HEK293 (cell line): ENCODE measurements around the gene TSPAN9.
A peak's percentile ranks its signal among the peaks of the same experiment; 100 is the strongest.

ENCODE experiments used
- CTCF ChIA-PET: fragments of 350-600 bp; formaldehyde crosslinking; extraction: SDS; loops from one replicate; lab custom pipeline; 2021; ENCODE audit warnings: antibody characterized with exemption; lab: Yijun Ruan, JAX
- POLR2A ChIA-PET: fragments of 300-600 bp; formaldehyde crosslinking; extraction: SDS; loops from one replicate; lab custom pipeline; 2020; ENCODE audit warnings: antibody characterized with exemption, inconsistent platforms; lab: Yijun Ruan, JAX
- H3K27ac ChIP-seq: fragments of 200-500 bp; sonication (Bioruptor generic); 2 replicates; pipeline ENCODE4 v1.5.1; 2014; ENCODE audit warnings: low read depth, low read length, control low read depth, inconsistent platforms; ENCODE audit errors: extremely low read depth
- H3K36me3 ChIP-seq, 2 experiments: fragments of 200-500 bp in 1 of 2; sonication (Bioruptor generic) in 1 of 2; 1 replicate in 1 of 2; 2 replicates in 1 of 2; pipeline ENCODE4 v1.5.1; 2014 to 2017; ENCODE audit warnings: inconsistent platforms in 2 of 2, low read length in 2 of 2; ENCODE audit not compliant: control insufficient read depth in 2 of 2, insufficient read depth in 1 of 2
- H3K4me1 ChIP-seq: fragments of 200-500 bp; sonication (Bioruptor generic); 2 replicates; pipeline ENCODE4 v1.5.1; 2014; ENCODE audit warnings: mild to moderate bottlenecking, low read length, inconsistent platforms; ENCODE audit not compliant: control insufficient read depth, insufficient read depth
- H3K4me3 ChIP-seq: 2 replicates; pipeline ENCODE4 v1.5.1; 2011; ENCODE audit warnings: low read depth, mild to moderate bottlenecking, control low read depth, low read length, moderate library complexity
- H3K9me3 ChIP-seq: fragments of 200-500 bp; sonication (Bioruptor generic); 2 replicates; pipeline ENCODE4 v1.5.1; 2014; ENCODE audit warnings: low read depth, low read length, inconsistent platforms; ENCODE audit not compliant: control insufficient read depth, insufficient read depth
- CTCF ChIP-seq: fragments of 450-650 bp; formaldehyde crosslinking; IDR thresholded peaks from 2 replicates; pipeline ENCODE4 v1.5.1; 2016; ENCODE audit warnings: missing biosample characterization, missing genetic modification characterization
- HOXC10 ChIP-seq: sonication (generic); formaldehyde crosslinking; IDR thresholded peaks from 2 replicates; pipeline ENCODE4 v1.8.1; 2023; ENCODE audit warnings: mild to moderate bottlenecking, missing genetic modification reagents
- KLF7 ChIP-seq: fragments of 450-650 bp; formaldehyde crosslinking; IDR thresholded peaks from 2 replicates; pipeline ENCODE4 v1.5.1; 2016; ENCODE audit warnings: missing biosample characterization, missing genetic modification characterization, borderline replicate concordance
- REPIN1 ChIP-seq: fragments of 450-650 bp; formaldehyde crosslinking; IDR thresholded peaks from 2 replicates; pipeline ENCODE4 v1.5.1; 2017; ENCODE audit warnings: missing biosample characterization, missing genetic modification characterization, low read depth
- SCRT2 ChIP-seq: fragments of 450-650 bp; formaldehyde crosslinking; IDR thresholded peaks from 2 replicates; pipeline ENCODE4 v1.5.1; 2016; ENCODE audit warnings: missing biosample characterization, missing genetic modification characterization
- SETDB1 ChIP-seq: IDR thresholded peaks from one replicate; pipeline ENCODE4 v1.6.1; 2017; ENCODE audit warnings: mild to moderate bottlenecking, low read length, moderate library complexity, mixed read lengths; ENCODE audit not compliant: insufficient read length
- WT1 ChIP-seq: fragments of 450-650 bp; formaldehyde crosslinking; IDR thresholded peaks from 2 replicates; pipeline ENCODE4 v1.5.1; 2016; ENCODE audit warnings: missing biosample characterization, missing genetic modification characterization
- ZBTB1 ChIP-seq: fragments of 450-650 bp; formaldehyde crosslinking; IDR thresholded peaks from 2 replicates; pipeline ENCODE4 v1.5.1; 2016; ENCODE audit warnings: missing biosample characterization, missing genetic modification characterization
- ZBTB20 ChIP-seq: fragments of 450-650 bp; formaldehyde crosslinking; IDR thresholded peaks from 2 replicates; pipeline ENCODE4 v1.5.1; 2016; ENCODE audit warnings: missing biosample characterization, missing genetic modification characterization
- ZIC2 ChIP-seq: fragments of 450-650 bp; formaldehyde crosslinking; IDR thresholded peaks from 2 replicates; pipeline ENCODE4 v1.5.1; 2016; ENCODE audit warnings: missing biosample characterization, missing genetic modification characterization
- ZNF112 ChIP-seq: fragments of 450-650 bp; formaldehyde crosslinking; IDR thresholded peaks from 2 replicates; pipeline ENCODE4 v1.5.0; 2017; ENCODE audit warnings: missing biosample characterization, missing genetic modification characterization
- ZNF214 ChIP-seq: fragments of 450-650 bp; formaldehyde crosslinking; IDR thresholded peaks from 2 replicates; pipeline ENCODE4 v1.5.1; 2017; ENCODE audit warnings: missing biosample characterization, mild to moderate bottlenecking, missing genetic modification characterization, borderline replicate concordance
- ZNF302 ChIP-seq: fragments of 450-650 bp; formaldehyde crosslinking; IDR thresholded peaks from 2 replicates; pipeline ENCODE4 v1.5.1; 2016; ENCODE audit warnings: missing biosample characterization, missing genetic modification characterization, low read depth
- ZNF426 ChIP-seq: fragments of 450-650 bp; formaldehyde crosslinking; IDR thresholded peaks from 2 replicates; pipeline ENCODE4 v1.5.1; 2017; ENCODE audit warnings: missing biosample characterization, missing genetic modification characterization, mild to moderate bottlenecking, inconsistent platforms, moderate library complexity
- ZNF530 ChIP-seq: fragments of 450-650 bp; formaldehyde crosslinking; IDR thresholded peaks from 2 replicates; pipeline ENCODE4 v1.5.1; 2016; ENCODE audit warnings: low read depth, missing biosample characterization, missing genetic modification characterization
- ZNF548 ChIP-seq: fragments of 450-650 bp; formaldehyde crosslinking; IDR thresholded peaks from 2 replicates; pipeline ENCODE4 v1.5.1; 2016; ENCODE audit warnings: missing biosample characterization, missing genetic modification characterization
- ZNF623 ChIP-seq: fragments of 450-650 bp; formaldehyde crosslinking; IDR thresholded peaks from 2 replicates; pipeline ENCODE4 v1.5.1; 2016; ENCODE audit warnings: missing biosample characterization, missing genetic modification characterization
- ZNF701 ChIP-seq: fragments of 450-650 bp; formaldehyde crosslinking; IDR thresholded peaks from 2 replicates; pipeline ENCODE4 v1.5.1; 2016; ENCODE audit warnings: missing biosample characterization, missing genetic modification characterization
- TF ChIP-seq, protein P1 (sequence below): fragments of 450-650 bp; formaldehyde crosslinking; IDR thresholded peaks from 2 replicates; pipeline ENCODE4 v1.5.1; 2016; ENCODE audit warnings: missing biosample characterization, missing genetic modification characterization

The TSPAN9 gene

GRCh38 chr12:3227076-3227975 is 150.1 kb downstream of the TSPAN9 start:
- TF ChIP-seq ZBTB1 (tag by site-specific recombination): no peak
- no peak for TF ChIP-seq HOXC10 (CRISPR knock-in tag)
- TF ChIP-seq ZNF548: no peak
- no peak for TF ChIP-seq ZNF701 (tag by site-specific recombination)
- TF ChIP-seq ZNF623: no peak
- no peak for TF ChIP-seq CTCF
- no peak for TF ChIP-seq KLF7
- TF ChIP-seq SCRT2 (tag by site-specific recombination): peak; percentile 40
- no peak overlapping the region for H3K4me3 ChIP-seq
- ChIA-PET CTCF (interaction anchor here (0.6 to 1.4 kb wide), 2 partner anchors 48 to 866 kb away, joined by 4 read pairs; no protein-coding TSS in a partner anchor), POLR2A (no interaction called here)
- no peaks in the 10 kb centered on the region for H3K36me3 ChIP-seq
- no peak overlapping the region for H3K27ac ChIP-seq
- no peaks in the 10 kb centered on the region for H3K4me1 ChIP-seq
- no peaks in the 10 kb centered on the region for H3K9me3 ChIP-seq

GRCh38 chr12:3228552-3228951 is 151.4 kb downstream of the TSPAN9 start:
- Histone ChIP-seq H3K4me1 (0 out of 2 replicates have a peak, but pooled peaks cover 1% of the 10 kb centered on the region), H3K27ac (no peak overlapping the region)
- CTCF ChIA-PET: no interaction called here

DNA sequence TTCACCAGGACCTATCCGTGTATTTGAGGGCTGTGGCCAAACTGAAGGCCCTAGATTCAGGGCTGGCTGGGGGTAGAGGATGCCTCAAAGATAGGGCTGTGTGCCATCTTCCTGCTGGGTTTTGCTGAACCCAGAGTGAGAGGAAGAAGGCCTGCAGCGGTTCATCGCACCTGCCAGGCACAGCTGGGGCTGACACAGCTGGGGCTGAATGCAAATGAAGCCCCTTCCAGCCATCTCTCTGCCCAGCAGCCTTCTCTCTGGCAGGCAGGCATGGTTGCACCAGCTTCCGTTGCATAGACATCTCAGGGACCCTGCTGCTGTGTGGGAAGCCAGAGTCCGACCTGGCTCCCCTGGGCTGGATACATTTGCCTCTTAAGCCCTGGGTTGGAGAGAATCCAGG is 152.4 kb downstream of the TSPAN9 start:
- TF ChIP-seq WT1 (no peak), ZNF112 (tag by site-specific recombination) (no peak), ZIC2 (peak; percentile 61), ZBTB20 (tag by site-specific recombination) (no peak)
- TF ChIP-seq, protein P1, sequence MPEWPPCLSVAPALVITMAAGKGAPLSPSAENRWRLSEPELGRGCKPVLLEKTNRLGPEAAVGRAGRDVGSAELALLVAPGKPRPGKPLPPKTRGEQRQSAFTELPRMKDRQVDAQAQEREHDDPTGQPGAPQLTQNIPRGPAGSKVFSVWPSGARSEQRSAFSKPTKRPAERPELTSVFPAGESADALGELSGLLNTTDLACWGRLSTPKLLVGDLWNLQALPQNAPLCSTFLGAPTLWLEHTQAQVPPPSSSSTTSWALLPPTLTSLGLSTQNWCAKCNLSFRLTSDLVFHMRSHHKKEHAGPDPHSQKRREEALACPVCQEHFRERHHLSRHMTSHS (tag by site-specific recombination): no peak
- CTCF ChIA-PET: no interaction called here
- Histone ChIP-seq H3K27ac (no peak overlapping the region), H3K9me3 (no peaks in the 10 kb centered on the region), H3K4me3 (no peak overlapping the region), H3K36me3 (no peaks in the 10 kb centered on the region), H3K4me1 (0 out of 2 replicates have a peak, but pooled peaks cover 6% of the 10 kb centered on the region)
- POLR2A ChIA-PET: no interaction called here

More at GRCh38 chr12:3228552-3228951, 151.4 kb downstream of the TSPAN9 start:
- Histone ChIP-seq H3K4me3 (no peak overlapping the region), H3K36me3 (no peaks in the 10 kb centered on the region)
- TF ChIP-seq ZNF302 (tag by site-specific recombination): no peak
- no peak for TF ChIP-seq ZNF530
- no peak for TF ChIP-seq ZNF426 (tag by site-specific recombination)
- TF ChIP-seq REPIN1 (tag by site-specific recombination): no peak
- peak; percentile 65 for TF ChIP-seq SETDB1
- no peak for TF ChIP-seq ZNF214 (tag by site-specific recombination)
- no peak for TF ChIP-seq KLF7
- TF ChIP-seq, all 188 proteins: peak for 1
- H3K9me3 ChIP-seq: no peaks in the 10 kb centered on the region
- POLR2A ChIA-PET: no interaction called here
